HG03469 (cell line): Measurements from ENCODE around the gene CCDC185.

ENCODE experiments used
- ATAC-seq: cut with Tn5 transposase; IDR thresholded peaks from one replicate; pipeline ENCODE4 v1.9.1; 2021; ENCODE audit warnings: mild to moderate bottlenecking, moderate library complexity, moderate number of reproducible peaks; ENCODE audit not compliant: unreplicated experiment

CCDC185 gene

DNA sequence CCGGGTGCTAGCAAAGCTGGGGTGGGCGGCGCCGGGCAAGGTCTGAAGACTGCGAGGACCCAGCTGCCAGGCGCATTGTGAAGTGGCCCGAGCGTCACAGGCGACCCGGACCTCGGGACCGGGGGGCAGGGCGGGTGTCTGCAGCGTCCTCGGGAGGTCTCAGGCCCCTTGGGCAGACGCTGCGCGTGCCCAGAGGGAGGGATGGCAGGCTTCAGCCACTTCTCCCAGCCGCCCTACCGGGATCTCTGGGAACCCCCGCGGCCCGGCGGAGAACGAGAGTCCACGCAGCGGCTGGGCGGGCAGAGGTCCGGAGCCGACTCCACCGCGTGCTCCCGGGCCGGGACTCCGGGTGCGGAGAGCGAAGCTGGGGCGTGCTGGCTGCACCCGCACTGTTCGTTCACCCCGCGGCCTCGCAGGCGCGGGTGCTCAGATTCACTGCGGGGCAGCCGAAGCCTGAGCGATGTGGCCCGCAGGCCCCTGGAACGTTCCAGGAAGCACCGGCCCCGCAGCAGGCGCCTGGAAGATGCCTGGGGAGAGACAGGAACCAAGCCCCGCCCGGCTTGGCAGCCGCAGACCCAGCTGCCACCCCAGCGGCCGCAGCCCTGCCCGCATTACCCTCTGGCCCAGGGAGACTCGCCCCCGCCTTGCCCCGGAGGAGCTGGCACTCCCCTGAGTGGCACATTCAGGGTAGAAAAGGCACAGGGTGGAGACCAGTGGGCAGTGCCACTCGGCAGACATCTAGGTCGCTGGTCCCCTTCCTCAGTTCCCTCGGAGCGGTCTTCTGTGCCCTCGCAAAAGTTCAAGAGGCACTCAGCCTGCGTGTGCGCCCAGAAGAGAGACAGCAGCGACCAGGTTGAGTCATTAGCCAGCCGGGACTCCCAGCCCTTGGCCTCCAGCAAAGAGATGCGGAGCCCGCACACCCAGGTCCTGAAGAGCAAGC is at the start of gene CCDC185:
CCDC185 (plus strand) TSS at position 141 of the 940 bp plus-strand sequence; CDS start at position 202, 61 bp downstream.
- no peak for ATAC-seq

DNA sequence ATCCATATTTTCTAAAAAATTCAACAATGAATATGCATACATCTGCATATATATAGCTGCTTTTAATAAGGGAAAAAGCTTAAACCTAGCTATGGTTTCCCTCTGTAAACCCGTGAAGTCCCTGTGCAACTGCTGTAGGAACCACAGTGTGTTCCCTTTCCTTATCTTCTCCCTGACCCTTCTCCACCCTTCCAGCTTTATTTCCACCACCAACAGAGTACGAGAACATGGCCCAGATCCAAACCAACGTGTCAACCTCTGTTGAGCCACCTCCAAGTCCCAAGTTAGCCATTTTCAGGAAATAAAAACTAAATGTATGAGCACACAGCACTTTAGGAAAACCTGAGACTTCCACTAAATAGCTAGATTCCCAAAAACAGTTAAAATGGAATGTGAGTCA is 49.5 kb upstream of the CCDC185 start:
- no peak for ATAC-seq

DNA sequence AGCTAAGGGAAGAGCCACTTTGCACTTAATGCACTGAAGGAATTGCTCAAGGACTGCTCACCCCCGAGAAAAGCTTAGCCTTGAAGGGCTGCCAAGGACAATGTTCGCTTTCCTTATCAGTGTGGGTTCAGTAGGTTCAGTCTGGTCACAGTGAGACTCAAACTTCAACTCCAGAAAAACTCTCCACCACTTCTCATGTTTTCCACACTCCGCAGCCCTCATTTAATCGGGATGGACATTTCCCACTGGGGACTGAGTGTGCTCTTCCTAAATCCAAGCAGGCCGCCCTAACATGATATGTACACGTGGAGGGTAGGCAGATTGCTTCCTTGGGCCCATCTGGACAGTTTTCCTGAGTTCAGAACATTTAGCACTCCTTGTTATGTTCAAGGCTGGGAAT is 48.7 kb upstream of the CCDC185 start:
- ATAC-seq = no peak

DNA sequence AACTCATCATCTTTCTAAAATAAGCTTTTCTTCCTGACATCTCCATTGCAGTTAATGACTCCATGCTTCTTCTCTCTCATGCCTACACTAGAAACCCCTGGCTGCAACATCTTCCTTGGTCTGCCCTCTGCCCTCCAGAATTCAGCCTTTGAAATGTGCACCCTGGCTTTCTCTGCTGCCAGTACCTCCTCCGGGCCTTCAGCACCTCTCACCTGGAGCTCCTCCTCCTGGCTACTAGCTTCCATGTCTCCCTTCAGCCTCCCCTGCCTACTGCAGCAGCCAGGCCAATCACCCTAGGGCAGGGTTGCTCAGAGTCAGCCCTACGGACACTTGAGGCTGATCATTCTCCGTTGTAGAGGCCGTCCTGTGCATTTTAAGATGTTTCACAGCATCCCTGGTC is 47.5 kb upstream of the CCDC185 start:
- no peak for ATAC-seq

DNA sequence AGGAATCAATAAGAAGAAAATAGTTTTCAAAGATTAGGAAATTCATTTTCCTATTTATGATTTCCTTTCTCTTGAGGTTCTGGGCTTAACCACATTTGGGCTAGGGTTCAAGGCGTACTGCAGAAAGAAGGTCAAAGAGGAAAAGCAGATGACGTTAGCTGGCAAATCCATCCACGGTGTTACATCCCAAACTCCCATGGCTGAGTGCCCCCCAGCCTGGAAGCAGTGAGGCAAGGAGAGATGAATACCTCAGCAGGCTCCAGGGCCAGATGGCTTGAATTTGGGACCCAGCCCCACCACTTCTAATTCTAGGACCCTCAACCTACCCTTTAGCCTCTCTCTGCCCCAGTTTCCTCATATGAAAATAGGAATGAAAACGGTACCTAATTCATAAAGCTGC is 46.9 kb upstream of the CCDC185 start:
- ATAC-seq = no peak

DNA sequence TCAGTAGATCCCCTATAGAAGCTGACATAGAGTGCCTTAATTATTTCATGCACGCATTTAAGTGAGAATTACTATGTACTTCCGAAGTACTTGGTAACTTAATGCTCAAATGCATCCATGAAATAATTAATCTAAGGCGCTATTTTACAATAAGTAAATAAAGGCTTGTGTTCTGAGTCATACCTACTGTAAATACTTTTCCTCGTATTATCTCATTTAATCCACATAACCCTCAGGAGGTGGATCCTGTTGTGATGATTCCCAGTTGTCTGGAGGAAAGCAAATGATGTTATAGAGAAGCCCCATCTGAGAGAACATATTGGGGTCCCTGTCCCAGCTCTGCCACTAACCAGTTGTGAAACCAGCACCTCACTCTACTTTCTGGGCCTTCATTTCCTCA is 45.6 kb upstream of the CCDC185 start:
- no peak for ATAC-seq

DNA sequence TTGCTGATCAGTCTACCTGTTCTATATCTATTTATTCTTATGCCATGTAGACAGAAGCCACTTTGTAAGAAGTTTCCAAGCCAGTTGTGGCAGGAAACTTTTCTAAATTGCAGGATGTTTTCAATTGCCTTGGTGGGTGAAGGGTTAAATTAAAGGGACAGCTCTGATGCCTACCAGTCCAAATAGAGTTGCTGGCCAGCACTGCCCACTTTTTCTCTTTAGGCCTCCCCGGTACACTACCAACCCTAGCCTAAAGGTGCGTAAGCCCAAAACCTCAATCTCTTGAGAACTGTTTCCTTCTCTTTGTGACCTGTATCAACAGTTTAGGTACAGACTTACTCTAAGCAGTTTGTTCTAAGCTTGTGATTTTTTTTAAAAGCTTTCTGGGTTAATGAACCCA is 44.8 kb upstream of the CCDC185 start:
- ATAC-seq = no peak

DNA sequence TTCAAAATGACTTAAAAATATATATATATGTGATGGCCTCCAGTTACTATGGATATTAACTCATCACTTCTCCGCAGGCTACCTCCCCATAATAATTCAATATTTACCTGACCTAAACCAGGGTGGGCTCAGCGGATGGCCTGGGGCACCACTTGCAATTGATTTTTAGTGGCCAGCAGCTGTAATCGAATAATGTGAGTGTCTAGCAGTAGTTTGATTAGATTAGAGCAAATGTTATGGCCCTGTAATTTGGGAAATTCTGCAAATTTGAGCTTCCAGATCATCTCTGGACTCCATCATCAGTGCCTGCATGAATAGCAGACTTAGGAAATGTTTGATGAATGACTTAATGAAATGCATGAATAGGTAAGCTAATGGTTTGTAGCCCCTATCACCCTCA is 44.0 kb upstream of the CCDC185 start:
- no peak for ATAC-seq

DNA sequence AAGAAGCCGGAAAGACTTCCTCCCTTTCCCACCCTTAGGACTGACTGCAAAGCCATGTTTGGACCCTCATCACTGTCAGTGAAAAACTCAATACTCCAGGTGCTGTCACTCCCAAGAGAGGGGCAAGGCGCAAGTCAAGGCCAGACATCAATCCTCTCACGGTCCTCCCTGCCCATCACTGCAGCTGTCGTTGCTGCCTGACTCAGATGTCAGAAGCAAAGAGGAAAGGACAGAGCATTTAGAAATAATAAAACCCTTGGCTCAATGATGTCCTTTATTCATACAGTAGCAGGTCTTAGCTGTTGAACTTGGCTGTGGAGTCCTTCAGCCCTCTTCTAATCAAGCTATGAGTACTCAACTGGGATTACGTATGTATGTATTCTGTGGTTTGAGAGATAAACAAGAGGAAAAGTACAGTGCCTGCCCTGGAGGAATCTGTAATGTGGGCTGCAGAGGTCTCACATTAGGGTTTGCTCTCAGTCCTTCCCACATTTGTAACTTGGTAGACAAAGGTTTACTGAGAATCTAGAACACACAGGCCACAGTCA is 42.8 kb upstream of the CCDC185 start:
- no peak for ATAC-seq

DNA sequence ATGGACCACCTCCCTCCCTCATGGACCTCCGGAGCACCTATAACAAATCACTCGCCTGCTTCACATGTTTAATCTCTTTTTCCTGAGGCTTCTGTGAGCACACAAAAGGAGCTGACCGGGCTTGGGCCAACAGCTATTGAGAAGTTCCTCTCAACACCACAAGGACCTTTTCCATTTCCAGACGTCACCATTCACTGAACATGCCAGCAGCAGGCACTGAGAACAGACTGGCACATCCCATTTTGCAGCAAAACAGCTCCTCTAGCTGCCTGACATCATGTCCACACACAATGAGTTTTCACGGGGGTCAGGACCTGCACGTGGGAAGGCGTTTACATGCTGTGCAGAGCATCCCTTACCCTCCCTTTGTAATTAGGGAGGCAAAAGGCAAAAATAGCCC is 40.3 kb upstream of the CCDC185 start:
- no peak for ATAC-seq

DNA sequence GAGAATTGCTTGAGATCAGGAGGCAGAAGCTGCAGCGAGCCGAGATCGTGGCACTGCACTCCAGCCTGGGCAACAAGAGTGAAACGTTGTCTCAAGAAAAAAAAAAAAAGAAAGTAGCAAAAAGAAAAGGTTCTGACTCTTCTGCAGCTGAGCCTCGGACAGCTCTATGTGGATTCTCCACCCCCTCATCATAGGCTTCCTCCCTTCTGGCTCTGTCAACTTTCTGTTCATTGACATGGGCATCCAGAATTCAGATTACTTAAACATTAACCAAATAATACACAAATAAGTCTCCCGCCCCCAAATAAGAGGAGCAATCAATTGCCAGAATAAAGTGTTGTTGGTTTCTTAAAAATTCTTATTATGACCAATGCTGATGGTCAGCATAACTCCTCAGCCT is 39.3 kb upstream of the CCDC185 start:
- ATAC-seq = no peak

DNA sequence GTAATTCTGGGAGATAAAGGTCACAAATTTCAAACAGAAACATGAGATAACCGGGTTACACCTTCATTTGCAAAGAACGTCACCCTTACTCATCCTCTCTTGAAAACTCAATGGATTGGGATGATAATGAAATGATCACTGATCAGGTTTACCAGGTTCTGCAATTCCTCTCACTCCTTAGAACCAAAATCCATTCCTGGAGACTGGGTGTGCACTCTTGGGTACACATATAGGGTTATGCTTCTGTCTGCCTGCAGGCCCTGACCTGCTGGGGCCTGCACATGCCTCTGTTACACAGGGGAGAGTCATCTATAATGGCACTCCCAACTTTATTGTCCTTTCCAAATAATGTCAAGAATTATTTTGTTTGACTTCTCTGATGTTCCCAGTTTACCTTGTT is 37.5 kb upstream of the CCDC185 start:
- ATAC-seq = no peak

DNA sequence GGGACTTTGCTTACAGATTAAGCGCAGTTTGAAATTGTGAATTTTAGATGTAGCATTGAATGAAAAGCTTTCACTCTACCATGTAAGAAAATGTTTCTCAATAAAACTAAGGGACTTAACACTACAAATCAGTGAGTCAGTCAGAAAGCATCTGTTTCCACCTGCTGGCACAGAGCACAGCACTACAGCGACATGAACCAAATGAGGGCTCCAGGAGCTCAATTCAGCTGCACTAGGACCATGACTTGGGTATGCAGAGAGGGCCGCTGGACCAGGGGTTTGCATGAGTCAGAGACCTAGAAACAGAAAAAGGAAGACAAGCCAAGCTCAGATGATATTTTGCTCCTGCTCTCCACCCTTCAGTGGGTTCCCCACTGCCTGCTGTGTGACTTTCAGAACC is 34.4 kb upstream of the CCDC185 start:
- ATAC-seq = no peak

DNA sequence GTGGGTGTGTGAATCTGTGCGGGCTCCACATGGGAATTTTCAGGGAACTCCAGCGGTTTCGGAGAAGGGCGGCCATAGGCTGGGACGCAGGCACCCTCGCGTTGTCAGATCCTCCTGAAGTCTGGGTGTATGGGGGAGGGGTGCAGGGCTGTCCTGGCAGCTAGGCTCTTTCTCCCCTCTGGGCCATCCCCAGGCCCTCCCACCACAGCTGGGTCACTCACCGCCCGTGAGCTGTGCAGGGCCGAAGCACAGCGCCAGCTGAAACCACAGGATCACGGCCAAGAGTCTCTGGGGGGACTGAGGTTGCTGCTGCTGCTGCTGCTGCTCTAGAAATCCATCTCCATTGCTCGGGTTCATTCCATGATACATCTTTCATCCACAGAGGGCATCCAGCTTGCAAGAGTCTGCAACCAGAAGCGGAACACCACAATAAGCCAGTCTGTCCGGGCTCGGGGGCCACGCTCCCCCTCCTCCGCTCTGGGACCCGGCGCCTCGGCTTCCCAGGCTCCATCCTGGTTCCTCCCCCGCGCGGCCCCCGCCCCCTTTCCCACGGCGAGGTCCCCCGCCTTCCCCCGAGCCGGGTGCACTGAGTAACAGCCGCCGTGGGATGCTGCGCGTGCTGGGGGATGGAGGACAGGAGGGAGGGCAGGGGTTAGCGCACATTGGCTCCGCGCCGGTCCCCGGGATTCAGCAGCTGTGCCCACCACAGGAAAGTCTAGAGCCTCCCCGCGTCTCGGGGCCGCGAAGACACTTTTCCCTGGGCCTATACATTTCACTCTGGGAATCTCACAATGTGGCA is 30.0 kb upstream of the CCDC185 start:
- ATAC-seq = no peak

DNA sequence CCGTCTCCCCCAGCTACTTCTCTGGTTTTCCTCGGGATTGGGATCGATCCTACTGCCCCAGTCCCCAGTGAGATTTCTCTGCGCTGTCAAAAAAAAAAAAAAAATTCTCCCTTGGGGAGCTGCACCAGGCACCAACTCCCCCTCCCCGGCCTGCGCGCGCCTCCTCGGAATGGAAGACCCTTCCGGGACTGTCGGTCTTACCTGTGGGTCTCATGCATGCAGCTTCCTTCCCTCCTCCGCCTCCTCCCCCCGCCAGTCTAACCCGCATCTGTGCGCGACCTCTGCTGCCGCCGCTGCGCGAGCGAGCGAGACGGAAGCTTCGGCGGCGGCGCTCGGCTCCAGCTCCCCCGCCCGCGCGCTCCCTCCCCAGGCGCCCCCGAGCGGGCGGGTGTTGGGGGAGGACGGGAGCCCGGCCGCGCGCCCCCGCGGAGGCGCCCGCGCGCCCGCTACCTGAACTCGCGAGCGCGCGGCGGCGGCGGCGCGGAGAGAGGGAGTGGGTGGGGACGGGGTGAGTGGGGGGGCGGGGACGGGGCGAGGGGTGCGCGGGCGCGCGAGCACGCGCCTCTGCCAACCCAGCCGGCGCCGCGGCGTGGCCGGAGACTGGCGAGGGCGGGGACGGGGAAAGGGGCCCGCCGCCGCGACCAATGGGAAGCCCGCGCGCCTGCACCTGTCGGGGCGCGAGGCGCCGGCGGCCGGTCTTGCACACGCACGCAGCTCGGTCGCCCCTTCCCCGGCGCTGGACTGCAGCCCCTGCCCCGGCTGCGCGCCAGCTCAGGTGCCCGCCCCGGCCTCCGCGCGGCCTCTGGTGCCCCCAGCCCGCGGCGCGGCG is 29.1 kb upstream of the CCDC185 start, which contains the start of gene SUSD4:
SUSD4 (minus strand) TSS at position 321 of the 829 bp plus-strand sequence. CDS start 751 bp downstream, outside the sequence.
- no peak for ATAC-seq

DNA sequence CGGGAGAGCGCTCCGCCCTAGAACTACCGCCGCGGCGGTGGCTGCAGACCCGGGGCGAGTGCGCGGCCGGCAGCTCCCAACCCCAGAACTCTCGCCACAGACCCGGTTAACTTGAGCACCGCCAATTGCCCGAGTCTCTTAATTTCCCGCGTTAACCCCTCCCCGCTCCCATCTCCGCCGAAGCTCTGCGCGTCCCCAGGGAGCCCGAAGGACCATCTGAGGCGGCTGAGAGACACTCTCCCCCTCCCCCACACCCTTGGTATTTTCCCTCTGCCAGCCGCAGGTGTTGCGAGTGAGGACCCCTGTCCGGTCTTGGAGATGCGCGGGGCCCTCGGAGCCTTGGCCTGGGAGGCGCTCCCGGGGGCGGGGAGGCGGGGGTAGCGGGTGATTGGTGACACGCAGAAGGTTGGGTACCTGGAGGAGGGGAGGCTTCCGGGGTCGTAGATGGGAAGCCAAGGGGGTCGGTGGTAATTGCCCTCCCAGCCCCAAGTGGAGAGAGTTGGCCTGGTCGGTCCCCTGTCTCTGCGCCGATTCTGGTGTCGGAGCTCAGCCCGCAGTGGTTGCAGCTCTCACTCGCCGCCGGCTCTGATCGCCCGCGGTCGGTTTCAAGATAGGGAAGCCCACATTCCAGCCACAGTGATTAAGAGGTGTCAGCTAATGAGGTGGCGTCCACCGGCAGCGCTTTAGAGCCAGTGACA is 28.4 kb upstream of the CCDC185 start:
- no peak for ATAC-seq

DNA sequence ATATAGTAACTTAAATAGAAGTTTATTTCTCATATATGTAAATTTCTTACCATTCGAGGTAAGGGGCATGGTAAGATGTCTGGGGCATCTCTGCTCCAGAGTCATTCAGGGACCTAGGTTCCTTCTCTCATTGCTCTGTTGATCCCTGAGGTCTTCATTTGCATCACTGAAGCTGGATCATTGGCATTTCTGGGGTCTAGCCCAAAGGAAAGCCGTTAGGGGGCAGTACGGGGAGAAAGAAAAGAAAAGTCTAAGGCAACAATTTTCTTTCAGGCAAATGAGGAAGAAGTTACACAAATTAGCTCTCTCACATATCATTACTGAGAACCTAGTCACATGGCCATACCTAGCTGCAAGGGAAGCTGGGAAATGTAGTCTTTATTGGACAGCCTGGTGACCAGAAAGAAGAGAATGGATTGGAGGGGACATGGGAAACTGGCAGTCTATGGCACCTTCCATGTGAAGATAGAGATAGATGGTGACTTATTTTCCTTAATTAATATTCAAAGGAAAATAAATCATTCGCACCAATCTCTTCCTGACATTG is 19.1 kb upstream of the CCDC185 start:
- ATAC-seq = no peak

DNA sequence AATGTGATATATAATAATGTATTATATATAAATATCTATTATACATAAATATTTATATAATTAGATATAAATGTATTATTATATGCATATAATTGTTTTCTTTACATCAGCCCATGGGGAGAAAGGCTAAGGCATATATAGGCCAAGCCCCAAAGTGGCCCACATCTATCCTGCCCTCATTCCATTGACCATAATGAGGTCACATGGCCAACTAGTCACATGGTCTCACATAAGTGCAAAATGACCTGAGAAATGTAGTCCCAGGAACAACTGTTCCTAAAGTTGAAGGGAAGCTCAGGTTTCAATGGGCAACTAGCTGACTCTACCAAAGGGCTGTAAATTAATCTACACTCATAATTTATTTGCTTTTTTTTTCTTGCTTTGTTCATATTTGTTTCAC is 14.5 kb upstream of the CCDC185 start:
- ATAC-seq = no peak

DNA sequence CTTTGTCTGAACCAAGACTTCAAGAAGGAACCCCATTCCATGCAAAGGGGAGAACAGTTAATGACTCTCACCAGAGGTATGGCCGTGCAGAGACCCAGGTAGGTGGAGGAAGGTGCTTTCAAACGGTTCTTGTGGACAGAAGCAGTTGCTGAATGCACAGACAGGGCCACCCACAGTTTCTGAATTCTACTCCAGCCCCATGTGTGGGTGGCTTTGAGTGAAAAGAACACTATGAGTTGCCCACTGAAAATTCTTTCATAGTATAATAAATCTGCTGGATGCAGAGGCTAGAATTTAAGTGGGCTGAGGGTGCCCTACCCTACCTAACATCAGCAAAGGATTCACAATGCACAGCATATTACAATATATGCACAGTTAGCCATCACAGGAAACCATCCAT is 7.2 kb upstream of the CCDC185 start:
- ATAC-seq = no peak

DNA sequence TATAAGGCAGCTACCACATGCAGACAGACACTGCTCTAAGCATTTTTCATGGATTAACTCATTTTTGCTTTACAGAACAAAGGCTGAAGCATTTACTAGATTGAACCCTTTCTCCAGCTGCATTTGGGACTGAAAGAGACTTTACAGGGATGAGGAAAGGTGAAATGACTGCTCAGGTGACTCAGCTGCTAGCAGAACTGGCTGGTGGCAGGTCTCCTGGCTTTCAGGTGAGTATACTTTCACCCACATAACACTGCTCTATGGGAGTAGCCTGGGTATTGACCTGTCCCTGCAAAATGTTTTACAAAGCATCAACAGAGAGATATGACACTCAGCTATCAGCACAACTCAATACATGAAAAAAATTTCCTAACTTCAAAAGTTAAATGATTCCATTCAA is 2.6 kb upstream of the CCDC185 start:
- no peak for ATAC-seq
